Stimulated activated CD8-positive, alpha-beta memory T cell treated with anti-CD3 and anti-CD28 coated beads, Interleukin-15, amount 100 ng/mL, for 1 hour (primary cell): ENCODE measurements around the gene ARRDC2.
"Not testable (repeated sequence)": the region's sequence is repeated elsewhere in the genome, so short reads cannot be mapped to it uniquely, and the experiment has no call there.

Experiments used
- DNase-seq: peaks from one replicate; pipeline ENCODE4 v3.0.0-alpha.2; 2020; ENCODE audit warnings: low read depth

The ARRDC2 gene

GRCh38 chr19:18016209-18016910, 8.4 kb downstream of the ARRDC2 start:
- no peak for DNase-seq

GRCh38 chr19:18017275-18018083, 9.5 kb downstream of the ARRDC2 start:
- DNase-seq = no peak

GRCh38 chr19:18020212-18021085, 12.5 kb downstream of the ARRDC2 start:
- no peak for DNase-seq

GRCh38 chr19:18021121-18021755, 13.3 kb downstream of the ARRDC2 start:
- DNase-seq = peak; percentile 36

GRCh38 chr19:18023622-18024251, 15.8 kb downstream of the ARRDC2 start:
- DNase-seq = no peak

GRCh38 chr19:18027151-18027550, 19.2 kb downstream of the ARRDC2 start:
- DNase-seq = no peak

GRCh38 chr19:18029617-18030338, 21.8 kb downstream of the ARRDC2 start:
- no peak for DNase-seq

- not testable (repeated sequence) for DNase-seq
Measured at GRCh38 chr19:18031401-18031800, 23.4 kb downstream of the ARRDC2 start.

GRCh38 chr19:18032102-18032501, 24.1 kb downstream of the ARRDC2 start:
- not testable (repeated sequence) for DNase-seq

- DNase-seq = no peak
Measured at GRCh38 chr19:18041054-18041453, 33.1 kb downstream of the ARRDC2 start.

- no peak for DNase-seq
Measured at GRCh38 chr19:18043676-18044075, 35.7 kb downstream of the ARRDC2 start.

GRCh38 chr19:18044825-18045304, 36.9 kb downstream of the ARRDC2 start:
- DNase-seq = peak; percentile 71

- DNase-seq = no peak
Measured at GRCh38 chr19:18045307-18046050, 37.5 kb downstream of the ARRDC2 start.

- DNase-seq = no peak
Measured at GRCh38 chr19:18046059-18046718, 38.2 kb downstream of the ARRDC2 start.

GRCh38 chr19:18049385-18049784, 41.4 kb downstream of the ARRDC2 start:
- DNase-seq = no peak

- DNase-seq = no peak
Measured at GRCh38 chr19:18051887-18052286, 43.9 kb downstream of the ARRDC2 start.

GRCh38 chr19:18053576-18054219, 45.7 kb downstream of the ARRDC2 start:
- DNase-seq = no peak

GRCh38 chr19:18055967-18056366, 48.0 kb downstream of the ARRDC2 start:
- no peak for DNase-seq

GRCh38 chr19:18057557-18057956, 49.6 kb downstream of the ARRDC2 start:
- no peak for DNase-seq
